Endothelial cell of umbilical vein (primary cell): ENCODE data around the gene SLC25A48. TPM values are rescaled to one million over a fixed set of nuclear protein-coding genes. Genes with fewer than 3 reads are reported as not detected.

Source experiments
- BruUV-seq: library from RNA; stranded (reverse); fragments of 400-500 nt; replicated peaks from 2 replicates; lab custom pipeline; 2021; lab: Mats Ljungman, UMichigan
- CTCF ChIA-PET: fragments of 300-600, 350-600 bp; sonication (Branson Sonifier 250); formaldehyde crosslinking; loops from one replicate; lab custom pipeline; 2021; ENCODE audit warnings: antibody characterized with exemption, inconsistent platforms; lab: Charles Lee
- POLR2A ChIA-PET: fragments of 300-600, 350-600 bp; sonication (Branson Sonifier 250); formaldehyde crosslinking; loops from one replicate; lab custom pipeline; 2021; ENCODE audit warnings: antibody characterized with exemption, inconsistent platforms; lab: Charles Lee
- DNase-seq: peaks from one replicate; pipeline ENCODE4 v3.0.0-alpha.2; 2011; ENCODE audit warnings: low read depth, low spot score
- FAIRE-seq: peaks from 2 replicates; lab custom pipeline; 2011; peaks lifted over from hg19 to GRCh38; lab: Jason Lieb, UNC
- H2AFZ ChIP-seq: 2 replicates; pipeline ENCODE4 v1.6.0; 2012; ENCODE audit warnings: low read depth, low read length, control low read depth, inconsistent platforms
- H3K27ac ChIP-seq: 2 replicates; pipeline ENCODE4 v1.5.1; 2011; ENCODE audit warnings: low read depth, mild to moderate bottlenecking, control low read depth, low read length, moderate library complexity; ENCODE audit not compliant: insufficient read depth
- H3K27me3 ChIP-seq, 2 experiments: 2 replicates each; pipeline versions ENCODE4 v1.6.0 to v1.6.1; 2011; ENCODE audit warnings: low read length in 2 of 2, mixed read lengths in 1 of 2; ENCODE audit not compliant: control insufficient read depth in 2 of 2, insufficient read depth in 2 of 2
- H3K36me3 ChIP-seq, 2 experiments: 2 replicates in 1 of 2; 3 replicates in 1 of 2; pipeline ENCODE4 v1.5.1; 2011; ENCODE audit warnings: low read length in 2 of 2, mild to moderate bottlenecking in 1 of 2, moderate library complexity in 1 of 2; ENCODE audit not compliant: control insufficient read depth in 2 of 2, insufficient read depth in 2 of 2; ENCODE audit errors: extremely low read depth in 1 of 2
- H3K4me1 ChIP-seq: 3 replicates; pipeline ENCODE4 v1.5.1; 2011; ENCODE audit warnings: mild to moderate bottlenecking, low read length; ENCODE audit not compliant: control insufficient read depth, insufficient read depth; ENCODE audit errors: extremely low read depth
- H3K4me2 ChIP-seq: 2 replicates; pipeline ENCODE4 v1.6.1; 2011; ENCODE audit warnings: low read length, control low read depth, mixed read lengths; ENCODE audit not compliant: insufficient read depth
- H3K4me3 ChIP-seq, 3 experiments: fragments of 200-600 bp in 1 of 3; sonication (generic), shearing (Covaris generic) in 1 of 3; replicated peaks in 1 of 3; 2 replicates each; pipeline ENCODE4 v1.5.1; 2011 to 2016; ENCODE audit warnings: control low read depth in 3 of 3, low read length in 3 of 3, mild to moderate bottlenecking in 2 of 3, inconsistent platforms in 1 of 3, low read depth in 1 of 3, moderate library complexity in 1 of 3; ENCODE audit not compliant: insufficient read depth in 1 of 3
- H3K79me2 ChIP-seq: 2 replicates; pipeline ENCODE4 v1.6.0; 2012; ENCODE audit warnings: low read length, inconsistent platforms; ENCODE audit not compliant: control insufficient read depth, insufficient read depth
- H3K9ac ChIP-seq: replicated peaks from 2 replicates; pipeline ENCODE3; 2011; ENCODE audit warnings: low read length, control low read depth; ENCODE audit not compliant: insufficient read depth; ENCODE audit errors: extremely low read depth
- H3K9me1 ChIP-seq: replicated peaks from 3 replicates; pipeline ENCODE4 v1.6.0; 2011; ENCODE audit warnings: mild to moderate bottlenecking, low read length; ENCODE audit not compliant: control insufficient read depth, insufficient read depth; ENCODE audit errors: extremely low read depth
- H3K9me3 ChIP-seq: replicated peaks from 2 replicates; pipeline ENCODE4 v1.5.1; 2012; ENCODE audit warnings: low read length, inconsistent platforms; ENCODE audit not compliant: control insufficient read depth, insufficient read depth
- H4K20me1 ChIP-seq: replicated peaks from 2 replicates; pipeline ENCODE3; 2011; ENCODE audit warnings: mild to moderate bottlenecking, low read length; ENCODE audit not compliant: control insufficient read depth, insufficient read depth; ENCODE audit errors: extremely low read depth
- CTCF ChIP-seq, 2 donors: IDR thresholded peaks; 1 replicate in 1 of 2; 2 replicates in 1 of 2; pipeline ENCODE4 v1.5.1; 2011; ENCODE audit warnings: low read length in 2 of 2, mild to moderate bottlenecking in 2 of 2, moderate library complexity in 2 of 2, control low read depth in 1 of 2, inconsistent platforms in 1 of 2, low read depth in 1 of 2; ENCODE audit not compliant: insufficient read depth in 1 of 2; ENCODE audit errors: extremely low read depth in 1 of 2
- FOS ChIP-seq: IDR thresholded peaks from 2 replicates; pipeline ENCODE4 v1.6.1; 2011; ENCODE audit warnings: mild to moderate bottlenecking, low read length, moderate library complexity, borderline replicate concordance; ENCODE audit not compliant: insufficient read depth
- GATA2 ChIP-seq: IDR thresholded peaks from 2 replicates; pipeline ENCODE4 v1.7.0; 2011; ENCODE audit warnings: low read depth, mild to moderate bottlenecking, moderate library complexity, mixed read lengths, low read length; ENCODE audit not compliant: insufficient read length, insufficient read depth
- JUN ChIP-seq: IDR thresholded peaks from 2 replicates; pipeline ENCODE4 v1.6.1; 2011; ENCODE audit warnings: borderline replicate concordance, low read depth; ENCODE audit not compliant: insufficient read length, insufficient read depth
- MAX ChIP-seq: IDR thresholded peaks from 2 replicates; pipeline ENCODE4 v1.6.1; 2011; ENCODE audit not compliant: insufficient read depth, insufficient read length
- POLR2AphosphoS5 ChIP-seq: IDR thresholded peaks from 2 replicates; pipeline ENCODE4 v1.6.1; 2012; ENCODE audit warnings: low read depth, mild to moderate bottlenecking, control low read depth, low read length, moderate library complexity; ENCODE audit not compliant: insufficient read depth
- dilution Hi-C: fragments of 300-500 bp; cut with MboI; formaldehyde crosslinking; loops from one replicate; pipeline ENCODE4 v1.15.0; 2019; ENCODE audit warnings: low sequenced_read_pairs; ENCODE audit not compliant: extremely low pct_ligation_motif_present
- intact Hi-C: fragments of 100-400 bp; cut with micrococcal nuclease; formaldehyde crosslinking; loops from one replicate; pipeline ENCODE4 v1.10.0; 2022
- polyA plus RNA-seq, 4 experiments: library from polyadenylated mRNA; depleted of rRNA in 3 of 4; stranded (reverse) in 3 of 4; unstranded in 1 of 4; fragments of >200 nt; gene quantifications; 2 replicates each; pipeline versions ENCODE4 v1.2.1 to v1.2.3, GENCODE V29; 2011 to 2012; ENCODE audit warnings: missing spikeins in 1 of 4
- total RNA-seq: library from RNA; stranded (reverse); gene quantifications from 2 replicates; pipeline ENCODE4 v1.2.3, GENCODE V29; 2021

SLC25A48 gene
- total and polyA plus RNA-seq, 2 donors (not counting 3 experiments of a cell fraction or from before 2014, with no cell fraction given), result not detected

DNA sequence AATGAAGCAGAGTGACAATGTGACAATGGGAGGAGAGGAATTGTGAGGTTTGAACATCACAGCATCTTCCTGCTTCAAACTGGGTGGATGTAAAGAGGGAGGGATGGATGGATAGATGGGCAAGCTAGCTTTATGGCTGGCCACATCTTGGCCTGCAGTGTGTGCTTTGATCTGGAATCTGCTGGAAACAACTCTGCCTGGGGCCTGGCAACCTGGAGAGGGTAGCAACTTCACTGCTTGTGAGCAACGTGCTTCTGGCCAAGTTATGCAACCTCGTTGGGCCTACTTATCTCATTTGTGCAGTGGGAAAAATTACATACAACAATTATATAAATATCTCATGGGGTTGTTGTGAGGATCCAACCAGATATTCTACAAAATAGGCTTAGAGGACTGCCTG is 55.8 kb downstream of the SLC25A48 start:
- H3K36me3 ChIP-seq, result no peaks in the 10 kb centered on the region
- DNase-seq (no peak), FAIRE-seq (no peak)
- no peak overlapping the region for H2AFZ ChIP-seq
- no peaks in the 10 kb centered on the region for H3K4me1 ChIP-seq
- intact Hi-C loops, result no loop called here
- ChIA-PET POLR2A (no interaction called here), CTCF (interaction anchor here (1.7 to 5.4 kb wide), 3 partner anchors 191 to 323 kb away, joined by 4 to 52 read pairs (median 33); no protein-coding TSS in a partner anchor)
- TF ChIP-seq GATA2 (no peak), POLR2AphosphoS5 (no peak), JUN (no peak), MAX (no peak), FOS (no peak)
- H3K4me3 ChIP-seq, result no peak overlapping the region
- no peak overlapping the region for H3K9ac ChIP-seq
- peaks cover 6 to 7% of the 10 kb centered on the region in 2 experiments for H3K27me3 ChIP-seq
- H4K20me1 ChIP-seq, result no peaks in the 10 kb centered on the region
- no peak overlapping the region for H3K27ac ChIP-seq
- dilution Hi-C loops, result no loop called here
- H3K9me3 ChIP-seq, result no peaks in the 10 kb centered on the region
- H3K79me2 ChIP-seq, result no peaks in the 10 kb centered on the region
- no peak overlapping the region for H3K4me2 ChIP-seq
- no TSS peak for BruUV-seq
- H3K9me1 ChIP-seq, result no peaks in the 10 kb centered on the region

- FAIRE-seq, result no peak
- dilution Hi-C loops (no loop called here), intact Hi-C loops (no loop called here)
- no peaks in the 10 kb centered on the region for H3K9me3 ChIP-seq
- no peak overlapping the region for H3K9ac ChIP-seq
- no peak overlapping the region for H3K4me3 ChIP-seq
- H3K27ac ChIP-seq, result no peak overlapping the region
- H3K9me1 ChIP-seq, result no peaks in the 10 kb centered on the region
- H3K4me1 ChIP-seq, result no peaks in the 10 kb centered on the region
- no peak overlapping the region for H2AFZ ChIP-seq
- POLR2A ChIA-PET, result interaction anchor here (0.7 kb wide), 1 partner anchor 911 kb away, joined by 3 read pairs; no protein-coding TSS in a partner anchor
- H4K20me1 ChIP-seq, result no peaks in the 10 kb centered on the region
- H3K27me3 ChIP-seq, result peaks cover 6 to 9% of the 10 kb centered on the region in 2 experiments
- TF ChIP-seq FOS (no peak), CTCF (IDR thresholded peaks at IDR 0.05; ENCODE audit: extremely low read depth in 1 of 2, insufficient read depth in 1 of 2, low read depth in 1 of 2, low read length in 2 of 2) (no peak)
- H3K79me2 ChIP-seq, result no peaks in the 10 kb centered on the region
- CTCF ChIA-PET, result interaction anchor here (0.7 to 5.4 kb wide), 5 partner anchors 15 to 322 kb away, joined by 3 to 52 read pairs (median 4); no protein-coding TSS in a partner anchor
- H3K36me3 ChIP-seq, result no peaks in the 10 kb centered on the region
- no peak for DNase-seq
- BruUV-seq, result no TSS peak
- no peak overlapping the region for H3K4me2 ChIP-seq
Measured at GRCh38 chr5:135890867-135891266, 56.4 kb downstream of the SLC25A48 start.
